TTC549 (cell line): ENCODE measurements around the gene VAMP8.
"Not testable (repeated sequence)": the region's sequence is repeated elsewhere in the genome, so short reads cannot be mapped to it uniquely, and the experiment has no call there.

Experiments used
- FAIRE-seq: peaks from 2 replicates; lab custom pipeline; 2012; peaks lifted over from hg19 to GRCh38; lab: Jason Lieb, UNC

Gene VAMP8

GRCh38 chr2:85547859-85548607 lies 29.4 kb upstream of the VAMP8 start:
- no peak for FAIRE-seq

DNA sequence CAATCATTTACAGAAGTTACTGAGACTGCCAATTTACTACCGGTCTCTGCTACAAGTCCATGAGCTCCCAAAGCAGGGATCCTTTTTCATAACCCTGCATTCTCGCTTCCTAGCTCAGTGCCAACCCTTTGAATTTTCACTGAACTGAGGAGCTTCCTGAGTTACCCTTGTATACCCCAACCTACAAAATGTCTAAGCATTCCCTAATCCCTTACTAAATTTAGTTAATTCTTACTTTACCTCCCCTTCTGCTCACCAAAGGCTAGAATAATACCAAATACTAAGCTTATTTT lies 28.8 kb upstream of the VAMP8 start:
- no peak for FAIRE-seq

DNA sequence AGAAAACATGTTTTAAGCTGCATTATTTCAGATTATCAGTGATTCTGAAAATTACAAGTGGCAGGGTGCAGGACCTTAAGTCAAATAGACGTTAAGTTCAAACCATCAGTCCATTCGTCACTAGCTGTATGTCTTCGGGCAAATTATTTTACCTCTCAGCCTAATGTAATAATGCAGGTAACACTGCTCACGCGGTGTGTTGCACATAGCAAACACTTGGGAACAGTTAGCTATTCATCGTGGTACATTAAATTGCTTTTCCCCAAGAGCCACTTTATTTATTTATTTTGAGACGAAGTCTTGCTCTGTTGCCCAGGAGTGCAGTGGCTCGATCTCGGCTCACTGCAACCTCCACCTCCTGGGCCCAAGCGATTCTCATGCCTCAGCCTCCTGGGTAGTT lies 28.3 kb upstream of the VAMP8 start:
- FAIRE-seq = no peak

- no peak for FAIRE-seq
Observed at GRCh38 chr2:85549826-85550225, 27.6 kb upstream of the VAMP8 start.

- FAIRE-seq = no peak
Observed at GRCh38 chr2:85550486-85550885, 26.9 kb upstream of the VAMP8 start.

DNA sequence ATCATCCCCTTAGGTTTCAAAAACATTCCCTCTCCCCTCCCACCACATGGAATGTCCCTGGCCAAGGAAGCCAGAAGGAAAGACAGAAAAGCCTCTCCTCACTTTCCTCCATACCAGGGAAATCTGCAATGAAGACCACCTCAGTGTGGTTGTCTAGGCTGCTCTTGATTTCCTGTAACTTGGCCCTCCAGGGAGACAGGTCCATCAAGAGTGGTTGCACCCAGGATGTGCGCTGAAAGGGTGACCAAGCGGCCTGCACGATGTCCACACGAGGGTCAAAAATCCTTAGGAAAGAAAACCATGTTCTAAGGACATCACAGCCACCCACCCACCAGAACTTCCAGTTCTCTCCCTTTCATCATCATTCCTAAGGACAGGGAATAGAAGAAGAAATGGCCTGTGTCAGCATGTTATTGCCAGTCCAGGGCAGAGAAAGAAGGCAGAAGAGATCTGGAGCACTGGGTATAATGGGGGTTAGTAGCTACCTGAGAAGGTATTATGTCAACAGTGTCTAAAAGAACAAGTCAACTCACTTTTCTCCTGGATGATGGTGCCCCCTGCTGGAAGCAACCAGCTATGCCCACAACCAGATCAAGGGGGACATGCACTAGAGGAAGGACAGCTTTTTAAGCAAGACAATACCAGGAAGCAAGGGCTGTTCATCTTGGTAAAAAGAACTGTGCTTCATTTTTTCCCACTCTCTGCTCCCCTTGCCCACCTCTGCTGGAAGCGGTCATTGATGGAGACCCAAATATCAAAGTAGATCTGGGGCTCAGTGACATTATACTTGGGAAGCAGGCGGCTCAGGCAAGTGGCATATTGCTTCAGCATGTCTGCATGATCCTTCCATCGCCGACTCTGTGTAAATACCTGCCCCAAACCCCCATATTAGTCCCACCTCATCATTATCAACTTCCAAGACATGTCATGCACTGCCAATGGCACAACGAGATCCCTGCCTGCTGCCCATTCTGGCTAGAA lies 25.4 kb upstream of the VAMP8 start:
- FAIRE-seq = peak; percentile 53

GRCh38 chr2:85553184-85553583 lies 24.2 kb upstream of the VAMP8 start:
- FAIRE-seq = no peak

- FAIRE-seq = no peak
Observed at GRCh38 chr2:85554980-85555612, 22.3 kb upstream of the VAMP8 start.

DNA sequence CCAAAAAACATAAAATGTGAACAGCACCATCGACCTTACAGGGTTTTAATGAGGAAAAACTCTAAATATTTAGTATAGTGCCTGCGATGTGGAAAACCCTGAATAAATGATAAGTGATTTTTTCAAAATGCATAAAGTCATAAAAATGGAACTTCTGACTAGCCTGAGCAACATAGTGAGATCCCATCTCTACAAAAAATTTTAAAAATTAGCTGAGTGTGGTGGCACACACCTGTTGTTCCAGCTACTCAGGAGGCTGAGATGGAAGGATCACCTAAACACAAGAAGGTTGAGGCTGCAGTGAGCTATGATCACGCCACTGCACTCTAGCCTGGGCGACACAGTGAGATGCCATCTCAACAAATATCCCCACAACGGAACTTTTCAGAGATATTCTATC lies 20.3 kb upstream of the VAMP8 start:
- FAIRE-seq = no peak

GRCh38 chr2:85558160-85558559 lies 19.2 kb upstream of the VAMP8 start:
- FAIRE-seq = no peak

- not testable (repeated sequence) for FAIRE-seq
Observed at GRCh38 chr2:85560403-85560726, 17.0 kb upstream of the VAMP8 start.

DNA sequence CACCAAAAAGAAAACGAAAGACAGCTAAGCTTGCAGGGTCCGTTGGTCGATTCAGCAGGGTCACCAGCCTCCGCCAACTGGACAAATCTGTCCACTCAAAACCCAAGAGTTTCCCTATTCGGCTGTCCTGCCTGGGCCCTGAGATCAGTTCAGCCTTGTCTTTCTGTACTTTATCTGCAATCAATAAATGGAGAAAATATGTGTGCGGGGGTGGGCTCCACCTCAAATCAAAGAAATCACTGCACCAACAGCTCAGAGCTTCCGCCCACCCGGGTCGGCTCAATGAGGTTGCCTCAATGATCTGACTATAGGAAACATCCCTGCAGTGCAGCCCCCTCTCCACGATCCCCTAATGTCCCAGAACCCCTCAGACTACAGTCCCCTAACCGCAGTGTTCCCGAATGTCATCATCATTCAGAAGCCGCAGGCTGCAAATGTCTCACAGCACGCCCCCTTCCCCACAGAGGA lies 16.5 kb upstream of the VAMP8 start:
- no peak for FAIRE-seq

DNA sequence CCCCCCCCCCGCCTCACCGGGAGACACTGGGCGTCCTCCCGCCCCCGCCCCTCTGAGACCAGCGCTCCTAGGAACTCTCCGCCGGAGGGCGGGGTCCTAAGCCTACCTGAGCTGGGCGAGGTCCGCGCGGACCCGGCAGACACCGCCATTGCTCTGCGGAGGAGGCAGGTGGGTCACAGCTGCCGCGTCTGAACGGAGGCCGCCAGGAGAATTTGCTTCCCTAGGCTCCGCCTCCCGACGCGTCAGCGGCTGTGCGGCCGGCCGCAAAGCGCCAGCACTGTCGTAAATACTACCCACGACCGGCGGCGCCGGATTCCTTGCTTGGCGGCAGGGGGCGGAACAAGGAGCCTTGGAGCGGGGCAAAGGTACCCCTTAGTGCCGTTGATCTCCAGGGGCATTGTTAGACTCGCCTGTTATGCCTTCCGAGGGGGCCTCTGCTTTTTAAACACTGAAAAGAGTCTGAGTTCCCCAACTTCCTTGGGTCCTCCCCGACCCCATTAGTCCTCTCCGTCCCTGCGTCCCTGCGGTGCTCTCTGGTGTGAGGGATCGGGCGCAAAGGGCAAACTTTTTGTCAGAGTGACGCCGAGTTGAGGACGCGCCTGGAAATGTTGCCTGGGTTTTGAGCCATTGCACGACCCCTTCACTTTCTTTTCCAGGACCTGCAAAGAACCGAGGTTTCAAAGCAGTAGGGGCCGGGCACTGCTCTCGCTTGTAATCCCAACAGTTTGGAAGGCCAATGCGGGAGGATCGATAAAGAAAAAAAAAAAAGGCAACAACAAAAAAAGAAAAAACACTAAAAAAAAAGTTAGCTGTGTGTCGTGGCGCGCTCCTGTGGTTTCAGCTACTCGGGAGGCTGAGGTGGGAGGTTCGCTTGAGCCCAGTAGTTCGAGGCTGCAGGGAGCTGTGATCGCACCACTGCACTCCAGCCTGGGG lies 15.8 kb upstream of the VAMP8 start, which contains the start of gene GGCX:
Gene GGCX, minus strand, starts transcription at position 214 of the 933 bp plus-strand sequence. Its CDS starts 65 bp downstream, at position 149.
- FAIRE-seq = peak; percentile 61

DNA sequence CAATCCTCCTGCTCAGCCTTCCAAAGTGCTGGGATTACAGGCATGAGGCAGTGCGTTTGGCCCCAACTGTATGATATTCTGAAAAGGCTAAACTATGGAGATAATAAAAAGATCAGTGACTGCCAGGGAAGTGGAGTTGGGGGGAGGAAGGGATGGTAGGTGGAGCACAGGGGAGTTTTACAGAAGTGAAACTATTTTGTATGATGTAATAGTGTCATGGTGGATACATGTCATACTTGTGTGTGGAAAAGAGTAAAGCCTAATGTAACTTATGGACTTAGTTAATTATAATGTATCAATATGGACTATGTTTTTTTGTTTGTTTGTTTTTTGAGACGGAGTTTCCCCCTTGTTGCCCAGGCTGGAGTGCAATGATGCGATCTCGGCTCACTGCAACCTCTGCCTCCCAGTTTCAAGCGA lies 13.2 kb upstream of the VAMP8 start:
- FAIRE-seq = no peak

DNA sequence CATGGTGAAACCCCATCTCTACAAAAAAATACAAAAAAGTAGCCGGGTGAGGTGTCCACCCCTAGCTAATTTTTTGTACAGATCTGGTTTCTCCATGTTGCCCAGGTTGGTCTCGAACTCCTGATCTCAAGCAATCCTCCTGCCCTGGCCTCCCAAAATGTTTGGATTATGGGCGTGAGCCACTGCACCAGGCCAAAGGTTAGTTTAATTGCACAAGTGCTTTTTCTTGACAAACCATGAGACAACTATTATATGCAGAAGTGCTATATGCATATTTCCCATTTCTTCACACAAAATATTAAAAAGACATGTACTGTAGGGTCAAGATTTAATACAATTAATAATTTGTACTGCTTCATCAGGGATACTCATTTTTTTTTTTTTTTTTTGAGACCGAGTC lies 11.1 kb upstream of the VAMP8 start:
- no peak for FAIRE-seq

DNA sequence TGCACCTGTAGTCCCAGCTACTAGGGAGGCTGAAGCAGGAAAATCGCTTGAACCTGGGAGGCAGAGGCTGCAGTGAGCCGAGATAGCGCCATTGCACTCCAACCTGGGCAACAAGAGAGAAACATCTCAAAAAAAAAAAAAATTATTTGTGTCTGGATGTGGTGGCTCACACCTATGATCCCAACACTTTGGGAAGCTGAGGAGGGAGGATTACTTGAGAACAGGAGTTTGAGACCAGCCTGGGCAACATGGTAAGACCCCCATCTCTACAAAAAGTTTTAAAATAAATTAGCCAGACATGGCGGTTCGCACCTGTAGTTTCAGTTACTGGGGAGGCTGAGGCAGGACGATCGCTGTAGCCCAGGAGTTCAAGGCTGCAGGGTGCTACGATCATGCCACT lies 1.6 kb upstream of the VAMP8 start:
- no peak for FAIRE-seq

- no peak for FAIRE-seq
Observed at GRCh38 chr2:85577063-85577385, 362 bp upstream of the VAMP8 start.

- FAIRE-seq = no peak
Observed at GRCh38 chr2:85578243-85579180, 1.1 kb downstream of the VAMP8 start.

- no peak for FAIRE-seq
Observed at GRCh38 chr2:85579266-85579935, 2.0 kb downstream of the VAMP8 start.

GRCh38 chr2:85580206-85580605 lies 2.8 kb downstream of the VAMP8 start:
- no peak for FAIRE-seq
